Right lobe of liver (tissue), 6 donors: Measurements from ENCODE around the gene CCNG1. TPM values are rescaled to one million over a fixed set of nuclear protein-coding genes. Genes with fewer than 3 reads are reported as not detected.
A peak's percentile ranks its signal among the peaks of the same experiment; 100 is the strongest.
"Not testable (repeated sequence)": the region's sequence is repeated elsewhere in the genome, so short reads cannot be mapped to it uniquely, and the experiment has no call there.

Experiments used
- ATAC-seq, 4 donors: fragments of 200-7000 bp; cut with Tn5 transposase; one replicate each; pipeline ENCODE4 v1.9.1; 2020; ENCODE audit warnings: mild to moderate bottlenecking in 4 of 4, moderate library complexity in 4 of 4
- DNase-seq, 3 donors: peaks; one replicate each; pipeline ENCODE4 v3.0.0-alpha.2; 2020
- H3K27ac ChIP-seq, 3 donors: fragments of 200-600 bp; one replicate each; pipeline ENCODE4 v1.8.0; 2022
- H3K27me3 ChIP-seq, 2 donors: fragments of 200-600 bp; one replicate each; pipeline ENCODE4 v1.8.0; 2022
- H3K36me3 ChIP-seq, 4 donors: fragments of 200-600 bp; sonication (generic) in 1 of 4; one replicate each; pipeline versions ENCODE4 v1.5.1 to v1.8.0; 2017 to 2022; ENCODE audit warnings: control low read depth in 1 of 4
- H3K4me1 ChIP-seq, 4 donors: fragments of 200-600 bp; sonication (generic) in 1 of 4; one replicate each; pipeline versions ENCODE4 v1.5.1 to v1.8.0; 2017 to 2022; ENCODE audit warnings: control low read depth in 1 of 4
- H3K4me3 ChIP-seq, 3 donors: fragments of 200-600 bp; one replicate each; pipeline ENCODE4 v1.8.0; 2022
- H3K9me3 ChIP-seq, 4 donors: fragments of 200-600 bp; sonication (generic) in 1 of 4; one replicate each; pipeline versions ENCODE4 v1.5.1 to v1.8.0; 2017 to 2022; ENCODE audit warnings: control low read depth in 1 of 4
- POLR2A ChIP-seq: fragments of 450-650 bp; IDR thresholded peaks from one replicate; pipeline ENCODE4 v1.6.1; 2017; ENCODE audit warnings: antibody characterized with exemption, mild to moderate bottlenecking
- WGBS: methylation state at CpG from one replicate; pipeline ENCODE4 v1.1.6; 2018; ENCODE audit warnings: low coverage, low lambda C conversion rate; ENCODE audit not compliant: insufficient coverage; ENCODE audit errors: missing lambda C conversion rate; 5-methylcytosine and 5-hydroxymethylcytosine counted together
- intact Hi-C, 2 donors: fragments of 100-400 bp; cut with DNase I; formaldehyde crosslinking; loops; one replicate each; pipeline versions ENCODE4 v1.11.2 to v1.14.1; 2022
- long read RNA-seq: library from polyadenylated mRNA; unstranded; transcript quantifications from one replicate; pipeline ENCODE4 v2.0.0, GENCODE V29; 2019
- total RNA-seq, 6 experiments: library from RNA; depleted of rRNA in 2 of 6; stranded (reverse); fragments of >200 nt in 2 of 6; fragmentation: NEBNext Ultra II Directional in 3 of 6; extraction: Animal tissue kit (Norgen Biotek cat#: 25700) in 3 of 6; gene quantifications; one replicate each; pipeline versions ENCODE4 v1.1.0 to v1.2.4, GENCODE V29; 2016 to 2023
- TF ChIP-seq, protein P1 (sequence below), 4 donors: fragments of 200-600 bp in 3 of 4; fragments of 450-650 bp in 1 of 4; IDR thresholded peaks; one replicate each; pipeline versions ENCODE4 v1.5.1 to v1.8.0; 2016 to 2022; ENCODE audit warnings: antibody characterized with exemption in 4 of 4, mild to moderate bottlenecking in 2 of 4
- donor health status: DM: no; HTN: yes; CAD: no.
- donor health status: DM: no; HTN: no; CAD: no.
- donor health status: DM: no; HTN: no; CAD: no.
- donor health status: DM: no; HTN: yes; CAD: no.
- donor health status: DM: no; HTN: yes; CAD: no.

The CCNG1 gene, protein sequence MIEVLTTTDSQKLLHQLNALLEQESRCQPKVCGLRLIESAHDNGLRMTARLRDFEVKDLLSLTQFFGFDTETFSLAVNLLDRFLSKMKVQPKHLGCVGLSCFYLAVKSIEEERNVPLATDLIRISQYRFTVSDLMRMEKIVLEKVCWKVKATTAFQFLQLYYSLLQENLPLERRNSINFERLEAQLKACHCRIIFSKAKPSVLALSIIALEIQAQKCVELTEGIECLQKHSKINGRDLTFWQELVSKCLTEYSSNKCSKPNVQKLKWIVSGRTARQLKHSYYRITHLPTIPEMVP
- 100 to 1,000 TPM in 1 of 6 experiments, 10 to 100 TPM in 5; 47.7 to 146 (median 80.1) TPM for total RNA-seq
- long read RNA-seq, transcript CCNG1-201 (7 exons, 2,458 nt), result major isoform, 19 of 42 reads
- long read RNA-seq, transcript CCNG1-202 (8 exons, 2,366 nt), result minor isoform, 8 of 42 reads
- long read RNA-seq, partial matches to known transcripts, result 5 of 42 reads
- long read RNA-seq, other reads (novel, unspliced or antisense), result 10 of 42 reads

DNA sequence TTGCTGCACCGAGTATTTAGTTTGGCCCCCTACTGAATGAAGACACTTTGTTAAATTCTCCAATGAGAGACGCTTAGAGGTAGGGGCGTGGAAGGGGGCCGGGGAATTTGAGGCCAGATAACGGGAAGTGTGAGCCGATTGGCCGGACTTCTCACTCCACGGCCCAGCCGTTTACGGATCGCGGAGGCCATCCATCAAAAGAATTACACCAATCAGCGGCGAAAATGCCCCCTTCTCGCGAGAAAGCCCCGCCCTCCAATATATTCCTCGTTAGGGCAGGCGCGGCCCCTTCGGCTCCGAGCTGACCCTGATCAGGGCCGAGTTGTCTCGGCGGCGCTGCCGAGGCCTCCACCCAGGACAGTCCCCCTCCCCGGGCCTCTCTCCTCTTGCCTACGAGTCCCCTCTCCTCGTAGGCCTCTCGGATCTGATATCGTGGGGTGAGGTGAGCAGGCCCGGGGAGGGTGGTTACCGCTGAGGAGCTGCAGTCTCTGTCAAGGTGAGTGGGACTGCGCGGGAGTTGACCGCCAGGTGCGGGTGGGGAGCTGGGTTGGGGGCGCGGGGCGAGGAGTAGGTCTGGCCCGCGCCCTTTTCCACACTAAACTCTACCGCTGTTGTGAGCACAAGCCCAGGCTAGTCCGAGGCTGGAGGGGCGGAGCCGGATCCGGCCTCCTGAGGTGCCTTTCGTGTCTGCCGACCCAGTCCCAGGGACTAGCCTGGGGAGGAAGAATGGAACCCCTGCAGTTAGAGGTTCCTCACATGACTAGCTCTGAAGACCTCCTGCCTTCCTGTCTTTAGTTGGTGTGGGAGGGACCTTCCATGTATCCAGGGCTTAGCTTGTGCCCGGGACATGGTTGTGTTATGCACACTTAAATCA lies at the start of gene CCNG1:
CCNG1 (plus strand) TSS at position 287 of the 874 bp plus-strand sequence. CDS start 1,662 bp downstream, outside the sequence.
- H3K36me3 ChIP-seq, result peaks cover 0 to 21% (median 7%) of the 10 kb centered on the region in 4 donors
- peak; percentile 93 for TF ChIP-seq POLR2A
- TF ChIP-seq, protein P1, sequence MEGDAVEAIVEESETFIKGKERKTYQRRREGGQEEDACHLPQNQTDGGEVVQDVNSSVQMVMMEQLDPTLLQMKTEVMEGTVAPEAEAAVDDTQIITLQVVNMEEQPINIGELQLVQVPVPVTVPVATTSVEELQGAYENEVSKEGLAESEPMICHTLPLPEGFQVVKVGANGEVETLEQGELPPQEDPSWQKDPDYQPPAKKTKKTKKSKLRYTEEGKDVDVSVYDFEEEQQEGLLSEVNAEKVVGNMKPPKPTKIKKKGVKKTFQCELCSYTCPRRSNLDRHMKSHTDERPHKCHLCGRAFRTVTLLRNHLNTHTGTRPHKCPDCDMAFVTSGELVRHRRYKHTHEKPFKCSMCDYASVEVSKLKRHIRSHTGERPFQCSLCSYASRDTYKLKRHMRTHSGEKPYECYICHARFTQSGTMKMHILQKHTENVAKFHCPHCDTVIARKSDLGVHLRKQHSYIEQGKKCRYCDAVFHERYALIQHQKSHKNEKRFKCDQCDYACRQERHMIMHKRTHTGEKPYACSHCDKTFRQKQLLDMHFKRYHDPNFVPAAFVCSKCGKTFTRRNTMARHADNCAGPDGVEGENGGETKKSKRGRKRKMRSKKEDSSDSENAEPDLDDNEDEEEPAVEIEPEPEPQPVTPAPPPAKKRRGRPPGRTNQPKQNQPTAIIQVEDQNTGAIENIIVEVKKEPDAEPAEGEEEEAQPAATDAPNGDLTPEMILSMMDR (IDR thresholded peaks at IDR 0.05), result peak in 1 of 4 donors; percentile 6
- H3K27me3 ChIP-seq, result no peaks in the 10 kb centered on the region
- DNase-seq (peak; percentile 95 to 98 (median 97)), ATAC-seq (peak; percentile 84 to 95 (median 88))
- H3K9me3 ChIP-seq, result no peaks in the 10 kb centered on the region
- 0% methylated on average over 33 of the region's 51 CpGs for WGBS
- peak within 1 kb of the TSS; percentile 92 to 98 (median 94) for H3K27ac ChIP-seq
- intact Hi-C loops, result no loop called here
- H3K4me3 ChIP-seq, result peak within 1 kb of the TSS; percentile 73 to 85 (median 74)
- peaks cover 0 to 51% (median 19%) of the 10 kb centered on the region in 4 donors for H3K4me1 ChIP-seq

- no peak for ATAC-seq
- no peak for DNase-seq
- Histone ChIP-seq H3K27ac (no peak overlapping the region), H3K9me3 (no peaks in the 10 kb centered on the region), H3K4me3 (no peak overlapping the region), H3K36me3 (no peaks in the 10 kb centered on the region), H3K4me1 (no peaks in the 10 kb centered on the region), H3K27me3 (no peaks in the 10 kb centered on the region)
- WGBS, result 86% methylated on average over 2 of the region's 2 CpGs
- TF ChIP-seq, protein P1 (IDR thresholded peaks at IDR 0.05), result no peak
- TF ChIP-seq POLR2A, result no peak
- intact Hi-C loops, result no loop called here
Measured at GRCh38 chr5:163395792-163396191, 41.6 kb upstream of the CCNG1 start.

DNA sequence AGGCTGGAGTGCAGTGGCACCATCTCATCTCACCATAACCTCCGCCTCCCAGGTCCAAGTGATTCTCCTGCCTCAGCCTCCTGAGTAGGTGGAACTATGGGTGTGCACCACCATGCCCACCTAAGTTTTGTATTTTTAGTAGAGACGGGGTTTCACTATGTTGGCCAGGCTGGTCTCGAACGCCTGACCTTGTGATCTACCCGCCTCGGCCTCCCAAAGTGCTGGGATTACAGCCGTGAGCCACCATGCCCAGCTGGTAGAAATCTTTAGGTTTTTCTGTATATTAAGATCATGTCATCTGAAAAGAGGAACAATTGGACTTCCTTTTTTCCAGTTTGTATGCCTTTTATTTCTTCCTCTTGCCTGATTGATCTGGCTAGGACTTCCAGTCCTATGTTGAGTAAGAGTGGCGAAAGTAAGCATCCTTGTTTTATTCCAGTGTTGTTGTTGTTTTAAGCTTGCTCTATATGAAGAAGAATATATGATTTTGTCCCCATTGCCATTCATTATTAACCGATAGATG lies 40.5 kb upstream of the CCNG1 start:
- H3K4me3 ChIP-seq, H3K27me3 ChIP-seq, ATAC-seq, DNase-seq, H3K36me3 ChIP-seq, intact Hi-C loops, H3K4me1 ChIP-seq, H3K9me3 ChIP-seq, H3K27ac ChIP-seq: not testable (repeated sequence)
- 82% methylated on average over 5 of the region's 9 CpGs for WGBS

GRCh38 chr5:163397354-163397753 lies 40.0 kb upstream of the CCNG1 start:
- Histone ChIP-seq H3K4me1 (no peaks in the 10 kb centered on the region), H3K9me3 (no peaks in the 10 kb centered on the region), H3K27ac (no peak overlapping the region), H3K36me3 (no peaks in the 10 kb centered on the region), H3K4me3 (no peak overlapping the region), H3K27me3 (no peaks in the 10 kb centered on the region)
- no peak for TF ChIP-seq POLR2A
- TF ChIP-seq, protein P1 (IDR thresholded peaks at IDR 0.05), result no peak
- DNase-seq (no peak), ATAC-seq (no peak)
- intact Hi-C loops, result no loop called here
